K562 (cell line): ENCODE measurements around the gene SAMD9. TPM values are rescaled to one million over a fixed set of nuclear protein-coding genes. Genes with fewer than 3 reads are reported as not detected.
A peak's percentile ranks its signal among the peaks of the same experiment; 100 is the strongest.

ENCODE experiments used
- ATAC-seq: fragments of 200-7000 bp; cut with Tn5 transposase; 3 replicates; pipeline ENCODE4 v1.9.1; 2020; ENCODE audit warnings: moderate library complexity
- BruUV-seq: library from RNA; stranded (reverse); fragments of 400-500 nt; replicated peaks from 2 replicates; lab custom pipeline; 2021; lab: Mats Ljungman, UMichigan
- CTCF ChIA-PET: fragments of 300-600 bp; formaldehyde crosslinking; extraction: SDS; loops from one replicate; lab custom pipeline; 2021; ENCODE audit warnings: low intra/inter-chr PET ratio; lab: Yijun Ruan, JAX
- POLR2A ChIA-PET: fragments of 300-600, 350-650 bp; sonication (Branson Sonifier 250); formaldehyde crosslinking; extraction: SDS; loops from one replicate; lab custom pipeline; 2021; ENCODE audit warnings: antibody characterized with exemption, inconsistent platforms; lab: Yijun Ruan, JAX
- DNase-seq, 4 experiments: peaks; one replicate each; pipeline versions ENCODE4 v3.0.0 to v3.0.0-alpha.2; 2011 to 2018; ENCODE audit warnings: low spot score in 3 of 4, mixed read lengths in 3 of 4; ENCODE audit errors: extremely low read depth in 1 of 4
- FAIRE-seq: peaks from 2 replicates; lab custom pipeline; 2011; peaks lifted over from hg19 to GRCh38; lab: Jason Lieb, UNC
- H2AFZ ChIP-seq: 2 replicates; pipeline ENCODE4 v1.6.0; 2011; ENCODE audit warnings: low read depth, low read length, control low read depth, inconsistent platforms
- H3K27ac ChIP-seq: fragments of 200-600 bp; 3 replicates; pipeline ENCODE4 v1.8.0; 2011; ENCODE audit warnings: low read depth, mild to moderate bottlenecking, control low read depth, inconsistent platforms, low read length, moderate library complexity, mixed read lengths; ENCODE audit errors: extremely low read depth
- H3K27me3 ChIP-seq, 2 experiments: fragments of 300-600 bp in 1 of 2; 2 replicates in 1 of 2; 3 replicates in 1 of 2; pipeline versions ENCODE4 v1.6.0 to v1.8.0; 2011; ENCODE audit warnings: inconsistent platforms in 2 of 2, low read length in 2 of 2, mild to moderate bottlenecking in 1 of 2, mixed read lengths in 1 of 2, moderate library complexity in 1 of 2; ENCODE audit not compliant: control insufficient read depth in 2 of 2, insufficient read depth in 2 of 2
- H3K36me3 ChIP-seq: fragments of 300-600 bp; 3 replicates; pipeline ENCODE4 v1.8.0; 2011; ENCODE audit warnings: mild to moderate bottlenecking, low read length, inconsistent platforms; ENCODE audit not compliant: control insufficient read depth, insufficient read depth
- H3K4me1 ChIP-seq, 2 experiments: fragments of 200-600 bp in 1 of 2; replicated peaks in 1 of 2; 2 replicates in 1 of 2; 3 replicates in 1 of 2; pipeline versions ENCODE4 v1.5.1 to v1.8.0; 2011; ENCODE audit warnings: inconsistent platforms in 2 of 2, low read length in 2 of 2, mild to moderate bottlenecking in 1 of 2, mixed read lengths in 1 of 2, moderate library complexity in 1 of 2; ENCODE audit not compliant: control insufficient read depth in 2 of 2, insufficient read depth in 2 of 2
- H3K4me2 ChIP-seq: 2 replicates; pipeline ENCODE4 v1.6.1; 2011; ENCODE audit warnings: low read length, control low read depth, inconsistent platforms, mixed read lengths; ENCODE audit not compliant: insufficient read depth
- H3K4me3 ChIP-seq: fragments of 200-600 bp; sonication (generic), shearing (Covaris generic); 2 replicates; pipeline ENCODE4 v1.5.1; 2016; ENCODE audit warnings: control low read depth, inconsistent platforms
- H3K79me2 ChIP-seq: fragments of 200-600 bp; 3 replicates; pipeline ENCODE4 v1.8.0; 2011; ENCODE audit warnings: low read length, inconsistent platforms; ENCODE audit not compliant: control insufficient read depth, insufficient read depth
- H3K9ac ChIP-seq, 2 experiments: 2 replicates each; pipeline versions ENCODE4 v1.6.0 to v1.6.1; 2011; ENCODE audit warnings: low read depth in 2 of 2, low read length in 2 of 2, control low read depth in 1 of 2, inconsistent platforms in 1 of 2, mild to moderate bottlenecking in 1 of 2, mixed read lengths in 1 of 2; ENCODE audit not compliant: insufficient read depth in 1 of 2
- H3K9me1 ChIP-seq: one replicate; pipeline ENCODE4 v1.6.0; 2011; ENCODE audit warnings: inconsistent platforms, mild to moderate bottlenecking, low read length, moderate library complexity; ENCODE audit not compliant: control insufficient read depth, insufficient read depth
- H3K9me3 ChIP-seq: replicated peaks from 2 replicates; pipeline ENCODE4 v1.5.1; 2011; ENCODE audit warnings: low read depth, low read length, inconsistent platforms; ENCODE audit not compliant: control insufficient read depth, insufficient read depth
- H4K20me1 ChIP-seq: replicated peaks from 2 replicates; pipeline ENCODE4 v1.6.1; 2011; ENCODE audit warnings: low read length, inconsistent platforms, mixed read lengths; ENCODE audit not compliant: control insufficient read depth, insufficient read depth
- ATF7 ChIP-seq: fragments of 450-650 bp; IDR thresholded peaks from 2 replicates; pipeline ENCODE4 v1.7.1; 2014; ENCODE audit warnings: mild to moderate bottlenecking, moderate library complexity
- ETV6 ChIP-seq, 3 experiments: fragments of 150-350 bp in 1 of 3; sonication (generic) in 1 of 3; formaldehyde crosslinking in 1 of 3; IDR thresholded peaks; 2 replicates each; pipeline versions ENCODE4 v1.6.1 to v1.8.0; 2014 to 2022; ENCODE audit warnings: borderline replicate concordance in 2 of 3, low read depth in 2 of 3, antibody characterized with exemption in 1 of 3, low read length in 1 of 3, mild to moderate bottlenecking in 1 of 3, missing genetic modification reagents in 1 of 3
- GATA2 ChIP-seq: sonication (generic); formaldehyde crosslinking; IDR thresholded peaks from 2 replicates; pipeline ENCODE4 v1.4.0; 2020; ENCODE audit warnings: mild to moderate bottlenecking, missing genetic modification reagents
- MLX ChIP-seq, 2 experiments: fragments of 450-650 bp in 1 of 2; sonication (generic) in 1 of 2; formaldehyde crosslinking; conservative IDR thresholded peaks; 2 replicates each; pipeline versions ENCODE4 v1.4.0 to v1.8.1; 2020 to 2022; ENCODE audit warnings: mild to moderate bottlenecking in 1 of 2, missing genetic modification reagents in 1 of 2
- NCOA4 ChIP-seq: fragments of 450-650 bp; IDR thresholded peaks from 2 replicates; pipeline ENCODE4 v1.6.1; 2018; ENCODE audit warnings: mild to moderate bottlenecking; ENCODE audit not compliant: partially characterized antibody
- NCOA6 ChIP-seq: fragments of 450-650 bp; IDR thresholded peaks from 2 replicates; pipeline ENCODE4 v1.6.1; 2017; ENCODE audit warnings: mild to moderate bottlenecking
- PCBP1 ChIP-seq: fragments of 200-400 bp; formaldehyde crosslinking; IDR thresholded peaks from 2 replicates; pipeline ENCODE4 v1.6.1; 2018; ENCODE audit warnings: mild to moderate bottlenecking, low read depth, low read length; ENCODE audit not compliant: poor library complexity, severe bottlenecking
- WGBS: fragments of 100-300 bp; shearing (Covaris generic); methylation state at CpG from one replicate; pipeline ENCODE4 v1.1.6; 2016; ENCODE audit warnings: low coverage, mixed read lengths; ENCODE audit not compliant: insufficient coverage; ENCODE audit errors: missing lambda C conversion rate; 5-methylcytosine and 5-hydroxymethylcytosine counted together
- in situ Hi-C: fragments of 300-500 bp; cut with MboI; formaldehyde crosslinking; loops from 4 replicates; pipeline ENCODE4 v1.15.0; 2018; ENCODE audit warnings: inconsistent platforms, mixed read lengths
- intact Hi-C: fragments of 100-400 bp; cut with micrococcal nuclease; formaldehyde crosslinking; loops from 2 replicates; pipeline ENCODE4 v1.14.2; 2022
- polyA plus RNA-seq, 8 experiments: library from polyadenylated mRNA; depleted of rRNA in 4 of 8; stranded (reverse) in 5 of 8; unstranded in 3 of 8; fragments of >200 nt; fragmentation: Nextera tagmentation in 2 of 8; fragmentation: Illumina TruSeq in 1 of 8; extraction: Ambion mirVana in 2 of 8; extraction: Trizol in 1 of 8; gene quantifications; 2 replicates each; pipeline versions ENCODE4 v1.2.1 to v1.2.3, GENCODE V29; 2011 to 2014; ENCODE audit warnings: inconsistent platforms in 1 of 8, missing spikeins in 1 of 8
- total RNA-seq, 7 experiments: library from RNA; depleted of rRNA in 6 of 7; stranded (reverse); fragments of >200 nt in 6 of 7; fragmentation: Illumina TruSeq in 2 of 7; extraction: Trizol in 2 of 7; gene quantifications; 2 replicates each; pipeline versions ENCODE4 v1.2.1 to v1.2.3, GENCODE V29; 2011 to 2021; ENCODE audit warnings: low replicate concordance in 1 of 7

Gene SAMD9
- total and polyA plus RNA-seq, 9 of the 15 experiments (the other 6 are each of a cell fraction or from before 2014, with no cell fraction given), result 1.0 to 4.0 (median 1.9) TPM

- Histone ChIP-seq H3K4me3 (no peak overlapping the region), H3K79me2 (no peaks in the 10 kb centered on the region), H3K4me1 (0 out of 5 replicates have a peak, but pooled peaks cover 0 to 3% of the 10 kb centered on the region in 2 experiments), H3K36me3 (no peaks in the 10 kb centered on the region), H4K20me1 (no peaks in the 10 kb centered on the region), H3K4me2 (no peak overlapping the region), H3K9me1 (no peaks in the 10 kb centered on the region), H2AFZ (0 out of 2 replicates have a peak overlapping the region, but pooled peaks have one; percentile 25), H3K9ac (no peak overlapping the region), H3K9me3 (no peaks in the 10 kb centered on the region), H3K27me3 (no peaks in the 10 kb centered on the region), H3K27ac (no peak overlapping the region)
- POLR2A ChIA-PET, result no interaction called here
- in situ Hi-C loops (no loop called here), intact Hi-C loops (no loop called here)
- BruUV-seq, result no TSS peak
- CTCF ChIA-PET, result no interaction called here
- FAIRE-seq (no peak), ATAC-seq (no peak), DNase-seq (no peak)
- TF ChIP-seq MLX (CRISPR knock-in tag; conservative IDR thresholded peaks at IDR 0.05) (no peak), NCOA6 (no peak), ETV6 (IDR thresholded peaks at IDR 0.05; ENCODE audit: borderline replicate concordance in 1 of 2, low read depth in 2 of 2, low read length in 1 of 2) (no peak), ETV6 (CRISPR knock-in tag; IDR thresholded peaks at IDR 0.05; ENCODE audit: borderline replicate concordance) (no peak), ATF7 (no peak), NCOA4 (no peak), PCBP1 (no peak), GATA2 (CRISPR knock-in tag) (no peak)
- 6% methylated on average over 4 of the region's 4 CpGs for WGBS
Observed at GRCh38 chr7:93062599-93062998, 55.2 kb downstream of the SAMD9 start.
